HCT116 (cell line): Measurements from ENCODE around the gene USP32. TPM values are rescaled to one million over a fixed set of nuclear protein-coding genes. Genes with fewer than 3 reads are reported as not detected.

ENCODE experiments used
- ATAC-seq: fragments of 200-7000 bp; cut with Tn5 transposase; 2 replicates; pipeline ENCODE4 v1.9.1; 2020; ENCODE audit warnings: mild to moderate bottlenecking, moderate library complexity
- BruUV-seq: library from RNA; stranded (reverse); fragments of 400-500 nt; replicated peaks from 2 replicates; lab custom pipeline; 2021; lab: Mats Ljungman, UMichigan
- CTCF ChIA-PET: fragments of 300-600 bp; sonication (Branson Sonifier 250); formaldehyde crosslinking; loops from one replicate; lab custom pipeline; 2021; ENCODE audit warnings: antibody characterized with exemption; lab: Charles Lee
- POLR2A ChIA-PET: fragments of 300-600, 350-600 bp; sonication (Branson Sonifier 250); formaldehyde crosslinking; loops from one replicate; lab custom pipeline; 2021; ENCODE audit warnings: antibody characterized with exemption; lab: Charles Lee
- RAD21 ChIA-PET, 2 experiments: fragments of 300-600 bp; sonication (Branson Sonifier 250); formaldehyde crosslinking; loops; one replicate each; lab custom pipeline; 2023; ENCODE audit warnings: low total read pairs in 2 of 2; ENCODE audit not compliant: uncharacterized antibody in 2 of 2, unreplicated experiment in 2 of 2, low non-redundant PET in 1 of 2; lab: Charles Lee
- DNase-seq: peaks from one replicate; pipeline ENCODE4 v3.0.0-alpha.2; 2010; ENCODE audit warnings: low read depth, low spot score
- H2AFZ ChIP-seq: fragments of 200-600 bp; shearing (Covaris generic), sonication (generic); 2 replicates; pipeline ENCODE4 v1.6.1; 2017; ENCODE audit warnings: low read depth, mixed run types, mixed read lengths, antibody characterized with exemption, low read length; ENCODE audit not compliant: poor library complexity, severe bottlenecking
- H3K27ac ChIP-seq: 2 replicates; pipeline ENCODE4 v1.5.1; 2012; ENCODE audit warnings: low read depth, low read length
- H3K27me3 ChIP-seq: fragments of 200-600 bp; sonication (generic); 2 replicates; pipeline ENCODE4 v1.6.1; 2016; ENCODE audit warnings: mixed run types, low read length, mixed read lengths; ENCODE audit not compliant: insufficient read depth
- H3K36me3 ChIP-seq, 2 experiments: fragments of 200-500 bp in 1 of 2; fragments of 200-600 bp in 1 of 2; sonication (Bioruptor generic) in 1 of 2; sonication (generic) in 1 of 2; 2 replicates each; pipeline versions ENCODE4 v1.5.1 to v1.6.1; 2014 to 2016; ENCODE audit warnings: low read length in 2 of 2, inconsistent platforms in 1 of 2, mixed read lengths in 1 of 2, mixed run types in 1 of 2; ENCODE audit not compliant: insufficient read depth in 2 of 2, control insufficient read depth in 1 of 2
- H3K4me1 ChIP-seq, 2 experiments: fragments of 200-600 bp in 1 of 2; sonication (generic) in 1 of 2; 2 replicates each; pipeline versions ENCODE4 v1.5.1 to v1.6.1; 2012 to 2017; ENCODE audit warnings: low read length in 2 of 2, inconsistent platforms in 1 of 2, mild to moderate bottlenecking in 1 of 2, mixed read lengths in 1 of 2, mixed run types in 1 of 2, moderate library complexity in 1 of 2; ENCODE audit not compliant: insufficient read depth in 2 of 2, control insufficient read depth in 1 of 2
- H3K4me2 ChIP-seq: fragments of 200-600 bp; sonication (generic); 2 replicates; pipeline ENCODE4 v1.6.1; 2017; ENCODE audit warnings: mixed run types, low read length, mixed read lengths
- H3K4me3 ChIP-seq, 2 experiments: fragments of 200-600 bp in 1 of 2; sonication (generic) in 1 of 2; replicated peaks in 1 of 2; 2 replicates each; pipeline ENCODE4 v1.5.1; 2011 to 2016; ENCODE audit warnings: low read length in 2 of 2, control low read depth in 1 of 2, low read depth in 1 of 2, mild to moderate bottlenecking in 1 of 2, mixed read lengths in 1 of 2, mixed run types in 1 of 2
- H3K79me2 ChIP-seq: fragments of 200-600 bp; sonication (generic); 2 replicates; pipeline ENCODE4 v1.6.1; 2017; ENCODE audit warnings: mild to moderate bottlenecking, mixed run types, low read length, moderate library complexity, mixed read lengths; ENCODE audit not compliant: insufficient read depth
- H3K9ac ChIP-seq: fragments of 200-600 bp; sonication (generic); 2 replicates; pipeline ENCODE4 v1.6.1; 2016; ENCODE audit warnings: low read length, mixed read lengths
- H3K9me2 ChIP-seq: fragments of 200-600 bp; sonication (generic), shearing (Covaris generic); 2 replicates; pipeline ENCODE4 v1.6.1; 2017; ENCODE audit warnings: mixed run types, mild to moderate bottlenecking, moderate library complexity; ENCODE audit not compliant: insufficient read depth
- H3K9me3 ChIP-seq, 2 experiments: fragments of 200-500 bp in 1 of 2; fragments of 200-600 bp in 1 of 2; sonication (Bioruptor generic) in 1 of 2; sonication (generic) in 1 of 2; 2 replicates each; pipeline ENCODE4 v1.6.1; 2014 to 2017; ENCODE audit warnings: low read length in 2 of 2, mixed read lengths in 2 of 2, inconsistent platforms in 1 of 2, low read depth in 1 of 2, mild to moderate bottlenecking in 1 of 2, mixed run types in 1 of 2, moderate library complexity in 1 of 2; ENCODE audit not compliant: control insufficient read depth in 1 of 2, insufficient read depth in 1 of 2
- H4K20me1 ChIP-seq: fragments of 200-600 bp; sonication (generic), shearing (Covaris generic); 2 replicates; pipeline ENCODE4 v1.6.1; 2017; ENCODE audit warnings: mixed run types, mild to moderate bottlenecking, moderate library complexity; ENCODE audit not compliant: insufficient read depth
- CBX3 ChIP-seq: IDR thresholded peaks from 2 replicates; pipeline ENCODE4 v1.6.1; 2012; ENCODE audit warnings: low read depth
- CEBPB ChIP-seq: IDR thresholded peaks from 2 replicates; pipeline ENCODE4 v1.6.1; 2012; ENCODE audit warnings: low read depth
- EGR1 ChIP-seq: IDR thresholded peaks from 2 replicates; pipeline ENCODE4 v1.6.1; 2012; ENCODE audit warnings: low read depth
- ELF1 ChIP-seq: IDR thresholded peaks from 2 replicates; pipeline ENCODE4 v1.6.1; 2012; ENCODE audit warnings: low read depth, borderline replicate concordance
- EZH2 ChIP-seq: fragments of 200-600 bp; sonication (generic); IDR thresholded peaks from 2 replicates; pipeline ENCODE4 v1.6.1; 2017; ENCODE audit warnings: antibody characterized with exemption, mixed run types
- EZH2phosphoT487 ChIP-seq: fragments of 200-600 bp; IDR thresholded peaks from 2 replicates; pipeline ENCODE4 v1.6.1; 2018; ENCODE audit warnings: antibody characterized with exemption, borderline replicate concordance
- FOSL1 ChIP-seq: IDR thresholded peaks from 2 replicates; pipeline ENCODE4 v1.6.1; 2012; ENCODE audit warnings: low read depth
- POLR2AphosphoS5 ChIP-seq: IDR thresholded peaks from 2 replicates; pipeline ENCODE4 v1.6.1; 2011; ENCODE audit warnings: mild to moderate bottlenecking, low read depth, low read length, moderate library complexity
- RAD21 ChIP-seq: IDR thresholded peaks from 2 replicates; pipeline ENCODE4 v1.6.1; 2012; ENCODE audit warnings: low read depth, mild to moderate bottlenecking
- SIN3A ChIP-seq: IDR thresholded peaks from 2 replicates; pipeline ENCODE4 v1.6.1; 2012; ENCODE audit warnings: low read depth
- TCF7L2 ChIP-seq: IDR thresholded peaks from 2 replicates; pipeline ENCODE4 v1.7.0; 2011; ENCODE audit warnings: borderline replicate concordance, inconsistent platforms; ENCODE audit not compliant: insufficient read depth, insufficient read length; ENCODE audit errors: extremely low read depth
- YY1 ChIP-seq: IDR thresholded peaks from 2 replicates; pipeline ENCODE4 v1.6.1; 2011; ENCODE audit warnings: low read length, low read depth, moderate library complexity, mild to moderate bottlenecking; ENCODE audit not compliant: insufficient replicate concordance; ENCODE audit errors: extremely low read depth
- ZBTB33 ChIP-seq: IDR thresholded peaks from 2 replicates; pipeline ENCODE4 v1.6.1; 2011; ENCODE audit warnings: mild to moderate bottlenecking, low read length, moderate library complexity; ENCODE audit not compliant: insufficient replicate concordance; ENCODE audit errors: extremely low read depth
- ZFX ChIP-seq: fragments of 450-650 bp; IDR thresholded peaks from 2 replicates; pipeline ENCODE4 v1.6.1; 2017
- ZNF274 ChIP-seq: fragments of 200-500 bp; sonication (Bioruptor generic); IDR thresholded peaks from 2 replicates; pipeline ENCODE4 v1.6.1; 2014; ENCODE audit warnings: mild to moderate bottlenecking, low read depth, low read length, inconsistent platforms
- intact Hi-C: fragments of 100-400 bp; cut with micrococcal nuclease; formaldehyde crosslinking; loops from 2 replicates; pipeline ENCODE4 v1.10.0; 2022
- total RNA-seq: library from RNA; stranded (reverse); gene quantifications from one replicate; pipeline ENCODE4 v1.2.1, GENCODE V29; 2021; ENCODE audit not compliant: unreplicated experiment
- TF ChIP-seq, protein P1 (sequence below): IDR thresholded peaks from 2 replicates; pipeline ENCODE4 v1.6.1; 2012; ENCODE audit warnings: low read depth
- TF ChIP-seq, protein P2 (sequence below): IDR thresholded peaks from 2 replicates; pipeline ENCODE4 v1.6.1; 2012

USP32 gene
- total RNA-seq, 1 experiment from 2014 or later: 67.0 TPM

DNA sequence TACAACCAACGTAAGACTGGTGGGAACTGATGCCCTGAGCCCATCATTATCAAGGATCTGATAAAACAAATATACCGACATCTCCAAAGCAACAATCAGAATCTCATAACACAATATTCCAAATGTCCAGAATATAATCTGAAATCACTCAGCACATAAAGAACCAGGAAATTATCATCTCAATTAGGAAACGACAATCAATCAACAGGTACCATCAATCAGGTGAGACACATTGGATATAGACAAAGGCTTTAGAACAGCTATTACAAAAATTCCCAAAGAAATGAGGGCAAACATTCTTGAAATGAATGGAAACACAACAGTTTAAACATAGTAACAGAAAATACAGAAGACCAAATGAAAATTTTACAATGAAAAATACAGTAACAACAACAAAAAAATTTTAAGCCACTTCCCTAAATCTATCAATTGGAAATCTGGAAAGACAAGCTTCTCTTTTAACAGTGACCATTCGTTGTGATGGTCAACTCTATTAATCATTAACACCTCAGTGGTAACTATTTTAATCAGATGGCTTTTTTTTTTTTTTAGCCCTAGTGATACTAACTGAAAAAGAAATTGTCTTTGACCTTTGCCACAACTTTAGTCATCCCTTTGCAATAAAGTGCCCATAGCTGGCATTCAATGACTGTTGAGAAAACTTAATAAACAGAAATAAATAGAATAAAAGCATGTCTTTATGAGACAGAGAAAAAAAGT lies 70.4 kb downstream of the USP32 start (continued):
- TF ChIP-seq ZBTB33 (no peak), YY1 (no peak), SIN3A (no peak), POLR2AphosphoS5 (no peak)

GRCh38 chr17:60318830-60319229 lies 73.1 kb downstream of the USP32 start:
- H3K4me3 ChIP-seq: no peak overlapping the region
- H4K20me1 ChIP-seq: peaks cover 3% of the 10 kb centered on the region; the same call in 1 of the 2 replicates
- H3K27me3 ChIP-seq: no peaks in the 10 kb centered on the region
- H2AFZ ChIP-seq: no peak overlapping the region
- H3K9ac ChIP-seq: no peak overlapping the region
- H3K9me2 ChIP-seq: no peaks in the 10 kb centered on the region; the same call in 1 of the 2 replicates
- no peaks in the 10 kb centered on the region for H3K36me3 ChIP-seq
- H3K79me2 ChIP-seq: peaks cover 40% of the 10 kb centered on the region
- peaks cover 0 to 12% of the 10 kb centered on the region in 2 experiments; a peak in 3 of 4 replicates for H3K4me1 ChIP-seq
- ChIA-PET CTCF (no interaction called here), RAD21 (no interaction called here), POLR2A (no interaction called here)
- ATAC-seq: no peak
- no peak for DNase-seq
- intact Hi-C loops: no loop called here
- H3K27ac ChIP-seq: no peak overlapping the region
- BruUV-seq: no TSS peak
- H3K4me2 ChIP-seq: no peak overlapping the region
- H3K9me3 ChIP-seq: no peaks in the 10 kb centered on the region
- TF ChIP-seq FOSL1: no peak
- TF ChIP-seq CBX3: no peak
- no peak for TF ChIP-seq EZH2phosphoT487
- TF ChIP-seq, protein P1, sequence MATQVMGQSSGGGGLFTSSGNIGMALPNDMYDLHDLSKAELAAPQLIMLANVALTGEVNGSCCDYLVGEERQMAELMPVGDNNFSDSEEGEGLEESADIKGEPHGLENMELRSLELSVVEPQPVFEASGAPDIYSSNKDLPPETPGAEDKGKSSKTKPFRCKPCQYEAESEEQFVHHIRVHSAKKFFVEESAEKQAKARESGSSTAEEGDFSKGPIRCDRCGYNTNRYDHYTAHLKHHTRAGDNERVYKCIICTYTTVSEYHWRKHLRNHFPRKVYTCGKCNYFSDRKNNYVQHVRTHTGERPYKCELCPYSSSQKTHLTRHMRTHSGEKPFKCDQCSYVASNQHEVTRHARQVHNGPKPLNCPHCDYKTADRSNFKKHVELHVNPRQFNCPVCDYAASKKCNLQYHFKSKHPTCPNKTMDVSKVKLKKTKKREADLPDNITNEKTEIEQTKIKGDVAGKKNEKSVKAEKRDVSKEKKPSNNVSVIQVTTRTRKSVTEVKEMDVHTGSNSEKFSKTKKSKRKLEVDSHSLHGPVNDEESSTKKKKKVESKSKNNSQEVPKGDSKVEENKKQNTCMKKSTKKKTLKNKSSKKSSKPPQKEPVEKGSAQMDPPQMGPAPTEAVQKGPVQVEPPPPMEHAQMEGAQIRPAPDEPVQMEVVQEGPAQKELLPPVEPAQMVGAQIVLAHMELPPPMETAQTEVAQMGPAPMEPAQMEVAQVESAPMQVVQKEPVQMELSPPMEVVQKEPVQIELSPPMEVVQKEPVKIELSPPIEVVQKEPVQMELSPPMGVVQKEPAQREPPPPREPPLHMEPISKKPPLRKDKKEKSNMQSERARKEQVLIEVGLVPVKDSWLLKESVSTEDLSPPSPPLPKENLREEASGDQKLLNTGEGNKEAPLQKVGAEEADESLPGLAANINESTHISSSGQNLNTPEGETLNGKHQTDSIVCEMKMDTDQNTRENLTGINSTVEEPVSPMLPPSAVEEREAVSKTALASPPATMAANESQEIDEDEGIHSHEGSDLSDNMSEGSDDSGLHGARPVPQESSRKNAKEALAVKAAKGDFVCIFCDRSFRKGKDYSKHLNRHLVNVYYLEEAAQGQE: no peak
- no peak for TF ChIP-seq POLR2AphosphoS5
- TF ChIP-seq TCF7L2: no peak
- no peak for TF ChIP-seq EZH2
- no peak for TF ChIP-seq YY1
- TF ChIP-seq, protein P2, sequence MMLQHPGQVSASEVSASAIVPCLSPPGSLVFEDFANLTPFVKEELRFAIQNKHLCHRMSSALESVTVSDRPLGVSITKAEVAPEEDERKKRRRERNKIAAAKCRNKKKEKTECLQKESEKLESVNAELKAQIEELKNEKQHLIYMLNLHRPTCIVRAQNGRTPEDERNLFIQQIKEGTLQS: no peak
- no peak for TF ChIP-seq ZNF274
- no peak for TF ChIP-seq ZFX
- no peak for TF ChIP-seq RAD21
- no peak for TF ChIP-seq CEBPB
- TF ChIP-seq SIN3A: no peak
- TF ChIP-seq EGR1: no peak
- TF ChIP-seq ELF1: no peak
